ENCODE data around the gene GRM4. TPM values are rescaled to one million over a fixed set of nuclear protein-coding genes. Genes with fewer than 3 reads are reported as not detected.

GRM4 gene
- total and polyA plus RNA-seq, 9 of the 15 experiments (the other 6 are each of a cell fraction or from before 2014, with no cell fraction given), result 0.18 TPM; not detected in 8

GRCh38 chr6:34189806-34190503 is 44.1 kb upstream of the GRM4 start:
- WGBS (ENCODE audit: insufficient coverage, low coverage, missing lambda C conversion rate), result 32% methylated on average over 12 of the region's 12 CpGs
- in situ Hi-C loops (cut with MboI), result loop anchor here (5.0 kb wide), 1 partner anchor 217 kb away; no protein-coding TSS in a partner anchor
- peak; percentile 88 for ATAC-seq
- H3K4me1 ChIP-seq (replicated peaks in 1 of 2; ENCODE audit: control insufficient read depth in 2 of 2, insufficient read depth in 2 of 2, low read length in 2 of 2), result peaks cover 4 to 14% of the 10 kb centered on the region in 2 experiments; a peak in 3 of 5 replicates
- no peak overlapping the region; the same call in 1 of the 2 replicates for H3K4me2 ChIP-seq (ENCODE audit: insufficient read depth, low read length)
- H2AFZ ChIP-seq (ENCODE audit: low read depth, low read length), result peak overlapping the region; percentile 73
- H3K27me3 ChIP-seq (ENCODE audit: control insufficient read depth in 2 of 2, insufficient read depth in 2 of 2, low read length in 2 of 2), result no peaks in the 10 kb centered on the region
- BruUV-seq (replicated peaks), result no TSS peak
- intact Hi-C loops (cut with micrococcal nuclease), result loop anchor here (1.0 kb wide), 1 partner anchor 26 kb away; no protein-coding TSS in a partner anchor
- no peaks in the 10 kb centered on the region for H4K20me1 ChIP-seq (replicated peaks; ENCODE audit: control insufficient read depth, insufficient read depth, low read length)
- no peak overlapping the region for H3K27ac ChIP-seq (ENCODE audit: extremely low read depth, low read depth, low read length)
- no peaks in the 10 kb centered on the region for H3K79me2 ChIP-seq (ENCODE audit: control insufficient read depth, insufficient read depth, low read length)
- H3K4me3 ChIP-seq, result no peak overlapping the region
- H3K9me3 ChIP-seq (replicated peaks; ENCODE audit: control insufficient read depth, insufficient read depth, low read depth, low read length), result no peaks in the 10 kb centered on the region
- peak overlapping the region in 1 of 2 experiments; percentile 72; a peak in 2 of 4 replicates for H3K9ac ChIP-seq (ENCODE audit: insufficient read depth in 1 of 2, low read depth in 2 of 2, low read length in 2 of 2)
- peak; percentile 97 for FAIRE-seq
- no peaks in the 10 kb centered on the region for H3K9me1 ChIP-seq (ENCODE audit: control insufficient read depth, insufficient read depth, low read length)
- POLR2A ChIA-PET, result interaction anchor here (1.0 to 1.8 kb wide), 7 partner anchors 10 to 236 kb away, joined by 3 to 7 read pairs (median 3); partner anchors contain the start of genes RPS10 and SMIM29
- CTCF ChIA-PET (ENCODE audit: low intra/inter-chr PET ratio), result interaction anchor here (1.0 to 1.2 kb wide), 2 partner anchors 26 to 54 kb away, joined by 3 to 4 read pairs; no protein-coding TSS in a partner anchor
- peak in 3 of 4 experiments; percentile 44 to 83 (median 70) for DNase-seq (ENCODE audit: extremely low read depth in 1 of 4, low spot score in 3 of 4)
- no peaks in the 10 kb centered on the region for H3K36me3 ChIP-seq (ENCODE audit: control insufficient read depth, insufficient read depth, low read length)
- TF ChIP-seq JUND (IDR thresholded peaks at IDR 0.05; ENCODE audit: borderline replicate concordance, low read depth, low read length) (peak; percentile 63), JUND (tag; IDR thresholded peaks at IDR 0.05; ENCODE audit: borderline replicate concordance, low read depth, low read length) (peak; percentile 66; the same call in 1 of the 3 replicates), RBFOX2 (IDR thresholded peaks at IDR 0.05; ENCODE audit: low read depth, low read length) (no peak), GTF2F1 (IDR thresholded peaks at IDR 0.05; ENCODE audit: low read depth, low read length) (no peak), NFIC (IDR thresholded peaks at IDR 0.05) (peak; percentile 99), ZNF436 (CRISPR knock-in tag; IDR thresholded peaks at IDR 0.05) (no peak), HCFC1 (IDR thresholded peaks at IDR 0.05; ENCODE audit: low read depth, low read length) (no peak), HEY1 (CRISPR knock-in tag; IDR thresholded peaks at IDR 0.05; ENCODE audit: borderline replicate concordance) (no peak), CBFA2T3 (IDR thresholded peaks at IDR 0.05) (peak; percentile 41)
- TF ChIP-seq, protein P1, sequence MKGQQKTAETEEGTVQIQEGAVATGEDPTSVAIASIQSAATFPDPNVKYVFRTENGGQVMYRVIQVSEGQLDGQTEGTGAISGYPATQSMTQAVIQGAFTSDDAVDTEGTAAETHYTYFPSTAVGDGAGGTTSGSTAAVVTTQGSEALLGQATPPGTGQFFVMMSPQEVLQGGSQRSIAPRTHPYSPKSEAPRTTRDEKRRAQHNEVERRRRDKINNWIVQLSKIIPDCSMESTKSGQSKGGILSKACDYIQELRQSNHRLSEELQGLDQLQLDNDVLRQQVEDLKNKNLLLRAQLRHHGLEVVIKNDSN (CRISPR knock-in tag; IDR thresholded peaks at IDR 0.05), result no peak
- TF ChIP-seq, protein P2, sequence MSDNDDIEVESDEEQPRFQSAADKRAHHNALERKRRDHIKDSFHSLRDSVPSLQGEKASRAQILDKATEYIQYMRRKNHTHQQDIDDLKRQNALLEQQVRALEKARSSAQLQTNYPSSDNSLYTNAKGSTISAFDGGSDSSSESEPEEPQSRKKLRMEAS (CRISPR knock-in tag; IDR thresholded peaks at IDR 0.05), result peak; percentile 60
- TF ChIP-seq, protein P3, sequence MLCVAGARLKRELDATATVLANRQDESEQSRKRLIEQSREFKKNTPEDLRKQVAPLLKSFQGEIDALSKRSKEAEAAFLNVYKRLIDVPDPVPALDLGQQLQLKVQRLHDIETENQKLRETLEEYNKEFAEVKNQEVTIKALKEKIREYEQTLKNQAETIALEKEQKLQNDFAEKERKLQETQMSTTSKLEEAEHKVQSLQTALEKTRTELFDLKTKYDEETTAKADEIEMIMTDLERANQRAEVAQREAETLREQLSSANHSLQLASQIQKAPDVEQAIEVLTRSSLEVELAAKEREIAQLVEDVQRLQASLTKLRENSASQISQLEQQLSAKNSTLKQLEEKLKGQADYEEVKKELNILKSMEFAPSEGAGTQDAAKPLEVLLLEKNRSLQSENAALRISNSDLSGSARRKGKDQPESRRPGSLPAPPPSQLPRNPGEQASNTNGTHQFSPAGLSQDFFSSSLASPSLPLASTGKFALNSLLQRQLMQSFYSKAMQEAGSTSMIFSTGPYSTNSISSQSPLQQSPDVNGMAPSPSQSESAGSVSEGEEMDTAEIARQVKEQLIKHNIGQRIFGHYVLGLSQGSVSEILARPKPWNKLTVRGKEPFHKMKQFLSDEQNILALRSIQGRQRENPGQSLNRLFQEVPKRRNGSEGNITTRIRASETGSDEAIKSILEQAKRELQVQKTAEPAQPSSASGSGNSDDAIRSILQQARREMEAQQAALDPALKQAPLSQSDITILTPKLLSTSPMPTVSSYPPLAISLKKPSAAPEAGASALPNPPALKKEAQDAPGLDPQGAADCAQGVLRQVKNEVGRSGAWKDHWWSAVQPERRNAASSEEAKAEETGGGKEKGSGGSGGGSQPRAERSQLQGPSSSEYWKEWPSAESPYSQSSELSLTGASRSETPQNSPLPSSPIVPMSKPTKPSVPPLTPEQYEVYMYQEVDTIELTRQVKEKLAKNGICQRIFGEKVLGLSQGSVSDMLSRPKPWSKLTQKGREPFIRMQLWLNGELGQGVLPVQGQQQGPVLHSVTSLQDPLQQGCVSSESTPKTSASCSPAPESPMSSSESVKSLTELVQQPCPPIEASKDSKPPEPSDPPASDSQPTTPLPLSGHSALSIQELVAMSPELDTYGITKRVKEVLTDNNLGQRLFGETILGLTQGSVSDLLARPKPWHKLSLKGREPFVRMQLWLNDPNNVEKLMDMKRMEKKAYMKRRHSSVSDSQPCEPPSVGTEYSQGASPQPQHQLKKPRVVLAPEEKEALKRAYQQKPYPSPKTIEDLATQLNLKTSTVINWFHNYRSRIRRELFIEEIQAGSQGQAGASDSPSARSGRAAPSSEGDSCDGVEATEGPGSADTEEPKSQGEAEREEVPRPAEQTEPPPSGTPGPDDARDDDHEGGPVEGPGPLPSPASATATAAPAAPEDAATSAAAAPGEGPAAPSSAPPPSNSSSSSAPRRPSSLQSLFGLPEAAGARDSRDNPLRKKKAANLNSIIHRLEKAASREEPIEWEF (CRISPR knock-in tag; IDR thresholded peaks at IDR 0.05), result no peak
